Middle frontal gyrus (tissue), 1 donor: ENCODE data around the gene NUCB2.
"Not testable (repeated sequence)": the region's sequence is repeated elsewhere in the genome, so short reads cannot be mapped to it uniquely, and the experiment has no call there.

ENCODE experiments used
- DNase-seq: peaks from one replicate; pipeline ENCODE4 v3.0.0-alpha.2; 2015; ENCODE audit warnings: low spot score; ENCODE audit errors: extremely low spot score

The NUCB2 gene

GRCh38 chr11:17276236-17277023 is at the start of gene NUCB2:
Gene NUCB2, plus strand, starts transcription at chr11:17276739. Its CDS starts 18,585 bp downstream, at chr11:17295324.
- peak; percentile 95 for DNase-seq

DNA sequence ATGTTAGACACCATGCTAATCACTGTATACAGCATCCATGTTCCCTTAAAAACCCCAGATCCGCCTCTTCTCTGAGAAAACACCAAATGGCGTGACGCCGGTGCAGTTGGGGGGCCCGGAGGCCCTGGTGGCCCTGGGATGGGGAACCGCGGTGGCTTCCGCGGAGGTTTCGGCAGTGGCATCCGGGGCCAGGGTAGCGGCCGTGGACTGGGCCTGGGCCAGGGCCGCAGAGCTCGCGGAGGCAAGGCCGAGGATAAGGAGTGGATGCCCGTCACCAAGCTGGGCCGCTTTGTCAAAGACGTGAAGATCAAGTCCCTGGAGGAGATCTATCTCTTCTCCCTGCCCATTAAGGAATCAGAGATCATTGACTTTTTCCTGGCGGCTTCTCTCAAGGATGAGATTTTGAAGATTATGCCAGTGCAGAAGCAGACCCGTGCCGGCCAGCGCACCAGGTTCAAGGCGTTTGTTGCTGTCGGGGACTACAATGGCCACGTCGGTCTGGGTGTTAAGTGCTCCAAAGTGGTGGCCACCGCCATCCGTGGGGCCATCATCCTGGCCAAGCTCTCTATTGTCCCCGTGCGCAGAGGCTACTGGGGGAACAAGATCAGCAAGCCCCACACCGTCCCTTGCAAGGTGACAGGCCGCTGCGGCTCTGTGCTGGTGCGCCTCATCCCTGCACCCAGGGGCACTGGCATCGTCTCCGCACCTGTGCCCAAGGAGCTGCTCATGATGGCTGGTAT is 48.2 kb upstream of the NUCB2 start:
- DNase-seq: not testable (repeated sequence)

- DNase-seq: no peak
Observed at GRCh38 chr11:17229481-17230152, 46.9 kb upstream of the NUCB2 start.

GRCh38 chr11:17230867-17231851 is 45.4 kb upstream of the NUCB2 start:
- DNase-seq: no peak

- no peak for DNase-seq
Observed at GRCh38 chr11:17233101-17233500, 43.4 kb upstream of the NUCB2 start.

- DNase-seq: no peak
Observed at GRCh38 chr11:17238377-17238776, 38.2 kb upstream of the NUCB2 start.

DNA sequence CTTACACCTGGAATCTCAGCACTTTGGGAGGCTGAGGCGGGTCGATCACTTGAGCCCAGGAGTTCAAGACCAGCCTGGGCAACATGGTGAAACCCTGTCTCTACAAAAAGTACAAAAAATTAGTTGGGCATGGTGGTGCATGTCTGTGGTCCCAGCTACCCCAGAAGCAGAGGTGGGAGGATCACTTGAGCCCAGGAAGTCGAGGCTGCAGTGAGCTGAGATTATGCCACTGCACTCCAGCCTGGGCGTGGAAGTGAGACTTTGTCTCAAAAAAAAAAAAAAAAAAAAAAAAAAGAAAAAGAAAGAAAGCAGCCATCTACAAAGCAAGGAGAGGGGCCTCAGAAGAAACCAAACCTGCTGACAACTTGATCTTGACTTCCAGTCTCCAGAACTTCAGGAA is 36.6 kb upstream of the NUCB2 start:
- not testable (repeated sequence) for DNase-seq

- no peak for DNase-seq
Observed at GRCh38 chr11:17240780-17241179, 35.8 kb upstream of the NUCB2 start.

GRCh38 chr11:17242954-17243353 is 33.6 kb upstream of the NUCB2 start:
- not testable (repeated sequence) for DNase-seq

- DNase-seq: no peak
Observed at GRCh38 chr11:17244046-17244445, 32.5 kb upstream of the NUCB2 start.

DNA sequence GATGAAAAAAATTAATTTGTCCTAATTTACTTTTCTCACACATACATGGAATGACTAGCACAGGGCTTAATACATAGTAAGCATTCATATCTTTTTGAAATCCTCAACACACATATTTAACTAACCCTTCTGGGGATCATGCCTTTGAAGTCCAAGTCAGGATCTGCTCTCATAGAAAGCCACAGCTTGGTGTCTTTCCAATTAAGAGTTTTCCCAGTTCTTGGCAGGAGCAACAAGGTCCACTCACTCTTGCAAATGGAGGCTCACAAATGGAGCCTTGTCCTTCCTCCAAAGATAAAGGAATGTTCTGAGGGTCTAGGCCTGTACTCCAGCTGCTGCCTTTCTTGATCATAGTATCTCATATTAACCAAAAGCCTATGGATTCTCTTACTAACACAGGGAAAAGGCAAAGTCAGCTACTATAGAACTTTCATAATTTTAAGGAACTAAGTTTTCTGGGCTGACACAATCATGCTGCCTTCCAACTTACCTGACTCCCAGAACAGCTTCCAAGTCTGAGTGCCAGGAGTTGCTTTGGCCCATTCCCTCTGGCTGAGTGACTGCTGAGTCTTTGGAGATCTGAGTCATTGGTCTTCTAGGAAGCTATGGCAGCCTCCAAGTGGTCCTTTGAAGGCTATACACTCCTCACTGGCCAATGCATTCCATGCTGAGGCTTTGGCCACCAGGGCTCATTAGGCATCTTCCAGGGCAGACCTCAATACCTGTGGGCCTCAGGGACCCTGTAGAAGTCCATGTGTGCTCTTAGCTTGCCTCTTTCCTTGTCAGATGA is 25.8 kb upstream of the NUCB2 start:
- DNase-seq: no peak

DNA sequence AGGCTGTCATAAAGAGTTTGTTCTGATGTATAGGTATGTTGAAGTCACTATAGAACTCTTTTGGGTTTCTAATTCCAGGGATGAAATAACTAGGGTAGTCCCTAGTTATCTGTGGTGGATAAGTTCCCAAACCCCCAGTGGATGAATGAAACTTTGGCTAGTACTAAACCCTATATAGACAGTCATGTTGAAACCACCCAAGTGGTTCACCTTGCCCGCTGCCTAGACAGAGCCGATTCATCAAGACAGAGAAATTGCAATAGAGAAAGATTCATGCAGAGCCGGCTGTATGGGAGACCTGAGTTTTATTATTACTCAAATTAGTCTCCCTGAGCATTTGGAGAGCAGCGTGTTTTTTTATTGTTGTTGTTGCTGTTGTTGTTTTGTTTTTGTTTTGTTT is 23.8 kb upstream of the NUCB2 start:
- no peak for DNase-seq

DNA sequence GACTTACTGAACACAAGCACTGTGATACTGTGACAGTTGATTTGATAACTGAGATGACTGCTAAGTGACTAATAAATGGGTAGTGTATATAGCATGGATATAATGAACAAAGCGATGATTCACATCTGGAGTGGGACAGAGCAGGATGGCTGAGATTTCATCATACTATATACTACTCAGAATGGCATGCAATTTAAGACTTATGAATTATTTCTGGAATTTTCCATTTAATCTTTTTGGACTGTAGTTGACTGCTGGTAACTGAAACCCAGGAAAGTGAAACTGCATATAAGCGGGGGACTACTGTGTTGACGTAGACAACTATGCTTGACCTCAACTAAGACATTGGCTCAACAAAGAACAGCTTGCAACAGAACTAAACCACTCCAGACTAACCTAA is 20.0 kb upstream of the NUCB2 start:
- DNase-seq: no peak

DNA sequence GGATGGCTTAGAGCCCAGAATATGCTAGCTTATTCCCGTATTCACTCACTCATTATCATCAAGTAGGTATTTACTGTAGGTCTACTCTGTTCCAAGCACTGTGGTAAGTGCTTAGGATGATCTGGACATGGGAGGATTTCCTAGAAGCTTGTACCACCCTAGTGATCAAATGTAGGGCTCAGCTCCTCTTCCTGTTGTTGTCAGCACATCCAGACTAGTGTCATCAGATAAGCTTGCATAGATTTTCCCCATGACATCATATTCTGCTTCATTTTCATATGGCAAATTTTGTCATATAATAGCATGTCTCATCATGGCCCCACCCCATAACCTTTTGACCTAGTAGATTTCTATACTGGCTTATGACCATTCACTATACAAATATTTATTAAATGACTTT is 19.3 kb upstream of the NUCB2 start:
- DNase-seq: no peak

DNA sequence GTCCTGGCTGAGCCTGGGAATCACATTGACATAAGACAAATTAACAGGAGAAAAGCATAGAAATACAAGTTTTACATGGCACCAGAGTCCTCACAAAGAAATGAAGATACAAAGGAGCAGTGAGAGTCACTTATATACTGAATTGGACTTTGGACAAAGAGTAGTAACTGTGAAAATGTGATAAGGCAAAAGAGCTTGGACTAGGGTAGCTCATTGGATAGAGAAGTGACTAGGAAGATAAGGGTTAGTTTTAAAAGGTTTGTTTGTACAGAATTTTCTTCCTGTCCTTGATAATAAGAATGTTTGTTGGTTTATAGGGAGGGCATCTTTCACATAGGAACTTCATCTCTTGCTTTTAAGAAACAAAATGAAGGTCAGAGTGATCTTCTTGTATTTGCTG is 17.9 kb upstream of the NUCB2 start:
- DNase-seq: no peak

- DNase-seq: no peak
Observed at GRCh38 chr11:17259519-17259918, 17.0 kb upstream of the NUCB2 start.

DNA sequence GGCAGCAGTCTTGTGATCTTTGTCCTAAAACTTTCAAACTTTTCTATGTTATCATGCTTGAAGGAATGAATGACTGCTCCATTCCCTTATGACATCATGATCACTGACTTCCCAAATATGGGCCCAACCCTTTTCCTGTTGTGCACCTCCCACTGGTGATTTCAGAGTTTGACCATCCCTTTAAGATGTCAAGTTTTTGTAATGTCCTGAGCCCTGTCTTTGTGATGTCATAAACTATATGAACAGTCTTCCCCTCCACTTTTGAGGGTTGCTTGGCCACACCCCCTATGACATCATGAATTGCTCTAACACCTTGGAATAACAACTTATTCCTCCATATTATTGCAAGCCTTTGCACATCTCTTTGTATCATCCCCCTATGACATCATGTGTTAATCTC is 16.5 kb upstream of the NUCB2 start:
- DNase-seq: no peak

DNA sequence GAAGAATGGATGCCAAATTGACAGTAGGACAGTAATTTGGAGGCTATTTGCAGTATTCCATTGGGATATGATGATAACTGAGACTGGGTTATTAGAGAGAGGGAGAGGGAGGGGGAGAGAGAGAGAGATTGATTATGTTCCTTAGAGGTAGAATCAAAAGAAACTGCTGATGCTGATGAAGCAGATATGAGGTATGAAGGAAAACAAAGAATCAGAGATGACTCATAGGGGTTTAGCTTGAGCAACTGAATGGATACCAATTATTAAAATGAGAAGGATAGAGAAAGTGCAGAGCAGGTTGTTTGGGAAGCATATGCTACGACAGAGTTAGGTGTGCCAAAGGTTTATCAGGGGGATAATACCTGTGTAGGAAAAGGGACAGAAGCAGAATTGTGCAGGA is 12.8 kb upstream of the NUCB2 start:
- no peak for DNase-seq

GRCh38 chr11:17266781-17267180 is 9.8 kb upstream of the NUCB2 start:
- no peak for DNase-seq

DNA sequence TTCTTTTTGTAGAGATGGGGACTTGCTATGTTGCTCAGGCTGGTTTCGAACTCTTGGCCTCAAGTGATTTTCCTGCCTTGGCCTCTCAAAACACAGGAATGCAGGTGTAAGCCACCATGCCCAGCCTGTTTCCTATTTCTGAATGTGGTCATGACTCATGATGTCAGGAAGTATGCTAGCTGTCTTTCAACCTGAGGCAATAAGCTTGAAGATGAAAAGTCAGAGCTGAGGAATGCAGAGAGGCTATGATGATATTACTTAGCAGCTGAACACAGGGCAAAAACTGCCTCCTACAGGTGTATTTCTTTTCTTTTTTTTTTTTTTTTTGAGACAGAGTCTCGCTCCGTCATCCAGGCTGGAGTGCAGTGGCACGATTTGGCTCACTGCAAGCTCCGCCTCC is 9.0 kb upstream of the NUCB2 start:
- no peak for DNase-seq
